Stimulated activated naive B cell treated with anti-CD40 and anti-IgM and Interleukin-4, amounts not matched to agents 10 μg/mL and 1 μg/mL and 100 μg/mL, for 72 hours (primary cell): ENCODE results near the gene MON2.
"Not testable (repeated sequence)": the region's sequence is repeated elsewhere in the genome, so short reads cannot be mapped to it uniquely, and the experiment has no call there.

Experiments used
- ATAC-seq, 2 donors: fragments of 150-1000 bp; cut with Tn5 transposase; replicated peaks; 2 replicates each; pipeline ENCODE4 v1.10.0; 2021; ENCODE audit warnings: moderate library complexity in 1 of 2
- DNase-seq: peaks from one replicate; pipeline ENCODE4 v3.0.0; 2021
- H3K27ac Mint-ChIP-seq: one replicate; pipeline ENCODE4 v1.8.0; 2022; ENCODE audit warnings: mild to moderate bottlenecking, mixed read lengths
- H3K27me3 Mint-ChIP-seq, 2 donors: one replicate each; pipeline ENCODE4 v1.8.0; 2022; ENCODE audit warnings: mixed read lengths in 2 of 2
- H3K36me3 Mint-ChIP-seq, 2 donors: one replicate each; pipeline ENCODE4 v1.8.0; 2022; ENCODE audit warnings: mixed read lengths in 2 of 2, mild to moderate bottlenecking in 1 of 2
- H3K4me1 Mint-ChIP-seq, 2 donors: one replicate each; pipeline ENCODE4 v1.8.0; 2022; ENCODE audit warnings: mixed read lengths in 2 of 2, mild to moderate bottlenecking in 1 of 2
- H3K4me3 Mint-ChIP-seq, 2 donors: one replicate each; pipeline ENCODE4 v1.8.0; 2022; ENCODE audit warnings: mild to moderate bottlenecking in 2 of 2, mixed read lengths in 2 of 2, moderate library complexity in 1 of 2
- H3K9me3 Mint-ChIP-seq, 2 donors: one replicate each; pipeline ENCODE4 v1.8.0; 2022; ENCODE audit warnings: mixed read lengths in 2 of 2, mild to moderate bottlenecking in 1 of 2

The MON2 gene

GRCh38 chr12:62543741-62544140 lies 77.1 kb downstream of the MON2 start:
- Mint-ChIP-seq H3K27ac (no peak overlapping the region), H3K9me3 (no peaks in the 10 kb centered on the region), H3K36me3 (peaks cover 25 to 33% of the 10 kb centered on the region in 2 donors), H3K27me3 (no peaks in the 10 kb centered on the region), H3K4me3 (no peak overlapping the region), H3K4me1 (peaks cover 0 to 2% of the 10 kb centered on the region in 2 donors)
- DNase-seq (no peak), ATAC-seq (no peak)

GRCh38 chr12:62552906-62553556 lies 86.4 kb downstream of the MON2 start:
- H3K36me3 Mint-ChIP-seq = peaks cover 24 to 35% of the 10 kb centered on the region in 2 donors
- no peaks in the 10 kb centered on the region for H3K4me1 Mint-ChIP-seq
- H3K27me3 Mint-ChIP-seq = no peaks in the 10 kb centered on the region
- DNase-seq = no peak
- H3K9me3 Mint-ChIP-seq = no peaks in the 10 kb centered on the region
- no peak overlapping the region for H3K27ac Mint-ChIP-seq
- H3K4me3 Mint-ChIP-seq = no peak overlapping the region
- ATAC-seq = no peak

DNA sequence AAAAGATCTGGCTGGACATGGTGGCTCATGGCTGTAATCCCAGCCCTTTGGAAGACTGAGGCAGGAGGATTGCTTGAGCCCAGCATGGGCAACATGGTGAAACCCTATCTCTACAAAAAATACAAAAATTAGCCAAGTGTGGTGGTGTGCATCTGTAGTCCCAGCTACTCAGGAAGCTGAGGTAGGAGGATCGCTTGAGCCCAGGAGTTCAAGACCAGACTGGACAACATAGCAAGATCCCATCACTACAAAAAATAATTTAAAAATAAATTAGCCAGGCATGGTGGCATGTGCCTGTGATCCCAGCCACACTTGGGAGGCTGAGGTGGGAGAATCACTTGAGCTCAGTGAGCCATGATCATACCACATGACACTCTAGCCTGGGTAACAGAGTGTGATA lies 92.7 kb downstream of the MON2 start:
- H3K9me3 Mint-ChIP-seq, DNase-seq: not testable (repeated sequence)
- H3K36me3 Mint-ChIP-seq = peaks cover 18 to 27% of the 10 kb centered on the region in 2 donors

DNA sequence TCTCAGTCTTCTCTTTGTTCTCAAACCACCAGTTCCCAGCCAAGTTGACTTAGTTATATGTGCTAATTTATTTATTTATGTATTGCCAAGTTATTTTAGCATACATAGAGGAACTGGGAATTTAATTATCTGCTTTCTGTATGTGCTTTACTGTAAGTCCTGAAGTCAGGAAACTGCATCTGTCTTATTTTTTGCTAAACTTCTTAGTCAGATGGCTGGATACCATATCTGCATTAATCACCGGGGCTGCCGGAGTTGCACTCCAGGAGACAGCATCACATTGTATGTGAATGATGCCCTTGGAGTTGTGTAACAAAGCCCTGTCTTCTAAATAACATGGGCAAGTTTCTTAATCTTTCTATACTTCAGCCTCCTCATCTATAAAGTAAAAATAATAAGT lies 96.2 kb downstream of the MON2 start:
- ATAC-seq (no peak), DNase-seq (no peak)
- Mint-ChIP-seq H3K27me3 (no peaks in the 10 kb centered on the region), H3K27ac (no peak overlapping the region), H3K4me3 (no peak overlapping the region), H3K4me1 (no peaks in the 10 kb centered on the region), H3K9me3 (no peaks in the 10 kb centered on the region), H3K36me3 (peaks cover 13 to 23% of the 10 kb centered on the region in 2 donors)

More for the DNA sequence above, 92.7 kb downstream of the MON2 start:
- not testable (repeated sequence) for H3K27ac Mint-ChIP-seq, ATAC-seq, H3K27me3 Mint-ChIP-seq, H3K4me1 Mint-ChIP-seq, H3K4me3 Mint-ChIP-seq

GRCh38 chr12:62575036-62575435 lies 108.4 kb downstream of the MON2 start:
- ATAC-seq (no peak), DNase-seq (no peak)
- peaks cover 16 to 22% of the 10 kb centered on the region in 2 donors for H3K36me3 Mint-ChIP-seq
- H3K27ac Mint-ChIP-seq = no peak overlapping the region
- no peaks in the 10 kb centered on the region for H3K4me1 Mint-ChIP-seq
- H3K27me3 Mint-ChIP-seq = no peaks in the 10 kb centered on the region
- H3K4me3 Mint-ChIP-seq = no peak overlapping the region
- H3K9me3 Mint-ChIP-seq = no peaks in the 10 kb centered on the region

GRCh38 chr12:62576503-62576902 lies 109.9 kb downstream of the MON2 start:
- no peak for DNase-seq
- H3K27me3 Mint-ChIP-seq = no peaks in the 10 kb centered on the region
- H3K36me3 Mint-ChIP-seq = peaks cover 17 to 18% of the 10 kb centered on the region in 2 donors
- H3K4me1 Mint-ChIP-seq = no peaks in the 10 kb centered on the region
- no peak for ATAC-seq
- H3K4me3 Mint-ChIP-seq = no peak overlapping the region
- H3K27ac Mint-ChIP-seq = no peak overlapping the region
- no peaks in the 10 kb centered on the region for H3K9me3 Mint-ChIP-seq

GRCh38 chr12:62578726-62579125 lies 112.1 kb downstream of the MON2 start:
- Mint-ChIP-seq H3K4me3 (no peak overlapping the region), H3K27me3 (no peaks in the 10 kb centered on the region), H3K27ac (no peak overlapping the region), H3K9me3 (no peaks in the 10 kb centered on the region), H3K4me1 (peaks cover 0 to 2% of the 10 kb centered on the region in 2 donors), H3K36me3 (peaks cover 24 to 27% of the 10 kb centered on the region in 2 donors)
- no peak for DNase-seq
- ATAC-seq = no peak

DNA sequence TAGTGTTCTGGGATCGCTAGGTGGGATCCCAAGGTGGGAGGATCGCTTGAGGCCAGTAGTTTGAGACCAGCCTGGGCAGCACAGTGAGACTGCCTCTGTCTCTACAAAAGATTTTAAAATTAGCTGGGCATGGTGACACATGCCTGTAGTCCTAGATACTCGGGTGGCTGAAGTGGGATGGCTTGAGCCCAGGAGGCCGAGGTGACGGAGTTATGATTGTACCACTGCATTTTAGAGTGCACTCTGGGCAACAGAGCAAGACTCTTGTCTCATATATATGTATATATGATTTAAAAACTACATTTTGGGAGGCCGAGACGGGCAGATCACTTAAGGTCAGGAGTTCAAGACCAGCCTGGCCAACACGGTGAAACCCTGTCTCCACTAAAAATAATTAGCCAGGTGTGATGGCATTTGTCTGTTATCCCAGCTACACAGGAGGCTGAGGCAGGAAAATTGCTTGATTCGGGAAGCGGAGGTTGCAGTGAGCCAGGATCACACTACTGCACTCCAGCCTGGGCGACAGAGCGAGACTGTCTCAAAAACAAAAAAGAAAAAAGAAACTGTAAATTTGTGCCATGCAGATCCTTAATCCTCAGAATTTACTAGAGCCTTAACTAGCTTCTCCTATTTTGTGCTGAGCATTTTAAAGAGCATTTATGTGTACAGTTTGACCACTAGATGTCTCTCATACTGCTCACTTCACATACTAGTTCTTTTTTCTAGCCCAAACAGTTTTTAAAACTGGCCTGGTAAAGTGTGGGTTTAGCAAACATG lies 114.8 kb downstream of the MON2 start:
- DNase-seq = no peak
- Mint-ChIP-seq H3K27me3 (no peaks in the 10 kb centered on the region), H3K9me3 (no peaks in the 10 kb centered on the region), H3K4me3 (no peak overlapping the region), H3K4me1 (peaks cover 0 to 2% of the 10 kb centered on the region in 2 donors), H3K36me3 (peaks cover 20 to 24% of the 10 kb centered on the region in 2 donors), H3K27ac (no peak overlapping the region)
- ATAC-seq = peak; percentile 63 to 69

DNA sequence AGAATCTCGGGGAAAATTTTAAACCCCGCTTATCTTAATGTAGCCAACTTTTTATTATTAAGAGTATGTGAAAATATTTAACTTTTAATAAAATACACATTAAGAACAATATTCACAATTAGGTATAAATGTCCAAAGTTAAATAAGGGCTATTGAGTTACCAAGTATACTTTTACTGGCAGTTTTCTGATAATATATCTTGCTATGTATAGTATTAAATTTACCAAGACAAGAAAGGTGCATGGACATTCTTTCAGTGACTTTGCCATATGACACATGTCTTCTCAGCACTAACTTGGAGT lies 115.4 kb downstream of the MON2 start:
- Mint-ChIP-seq H3K27ac (no peak overlapping the region), H3K27me3 (no peaks in the 10 kb centered on the region), H3K9me3 (no peaks in the 10 kb centered on the region), H3K4me1 (peaks cover 0 to 2% of the 10 kb centered on the region in 2 donors), H3K4me3 (no peak overlapping the region), H3K36me3 (peaks cover 22 to 24% of the 10 kb centered on the region in 2 donors)
- no peak for ATAC-seq
- no peak for DNase-seq

- Mint-ChIP-seq H3K27me3 (no peaks in the 10 kb centered on the region), H3K4me1 (peaks cover 0 to 2% of the 10 kb centered on the region in 2 donors), H3K27ac (no peak overlapping the region), H3K9me3 (no peaks in the 10 kb centered on the region), H3K36me3 (peaks cover 28 to 30% of the 10 kb centered on the region in 2 donors), H3K4me3 (no peak overlapping the region)
- no peak for DNase-seq
- no peak for ATAC-seq
Measured at GRCh38 chr12:62584619-62585018, 118.0 kb downstream of the MON2 start.

- no peak overlapping the region for H3K27ac Mint-ChIP-seq
- peaks cover 30 to 41% of the 10 kb centered on the region in 2 donors for H3K36me3 Mint-ChIP-seq
- peaks cover 0 to 2% of the 10 kb centered on the region in 2 donors for H3K4me1 Mint-ChIP-seq
Measured at GRCh38 chr12:62586850-62587249, 120.2 kb downstream of the MON2 start.

GRCh38 chr12:62588916-62589315 lies 122.3 kb downstream of the MON2 start:
- peaks cover 23 to 36% of the 10 kb centered on the region in 2 donors for H3K36me3 Mint-ChIP-seq
- no peaks in the 10 kb centered on the region for H3K4me1 Mint-ChIP-seq
- no peaks in the 10 kb centered on the region for H3K9me3 Mint-ChIP-seq
- no peak for ATAC-seq
- no peak overlapping the region for H3K27ac Mint-ChIP-seq
- no peak overlapping the region for H3K4me3 Mint-ChIP-seq
- DNase-seq = no peak
- no peaks in the 10 kb centered on the region for H3K27me3 Mint-ChIP-seq

More at GRCh38 chr12:62586850-62587249, 120.2 kb downstream of the MON2 start:
- no peaks in the 10 kb centered on the region for H3K27me3 Mint-ChIP-seq
- no peaks in the 10 kb centered on the region for H3K9me3 Mint-ChIP-seq
- DNase-seq = no peak
- no peak for ATAC-seq
- no peak overlapping the region for H3K4me3 Mint-ChIP-seq

- Mint-ChIP-seq H3K4me3 (no peak overlapping the region), H3K27me3 (no peaks in the 10 kb centered on the region), H3K4me1 (peaks cover 10 to 20% of the 10 kb centered on the region in 2 donors), H3K9me3 (no peaks in the 10 kb centered on the region), H3K27ac (no peak overlapping the region), H3K36me3 (peaks cover 0 to 18% of the 10 kb centered on the region in 2 donors)
- DNase-seq (no peak), ATAC-seq (no peak)
Measured at GRCh38 chr12:62597253-62597652, 130.6 kb downstream of the MON2 start.

DNA sequence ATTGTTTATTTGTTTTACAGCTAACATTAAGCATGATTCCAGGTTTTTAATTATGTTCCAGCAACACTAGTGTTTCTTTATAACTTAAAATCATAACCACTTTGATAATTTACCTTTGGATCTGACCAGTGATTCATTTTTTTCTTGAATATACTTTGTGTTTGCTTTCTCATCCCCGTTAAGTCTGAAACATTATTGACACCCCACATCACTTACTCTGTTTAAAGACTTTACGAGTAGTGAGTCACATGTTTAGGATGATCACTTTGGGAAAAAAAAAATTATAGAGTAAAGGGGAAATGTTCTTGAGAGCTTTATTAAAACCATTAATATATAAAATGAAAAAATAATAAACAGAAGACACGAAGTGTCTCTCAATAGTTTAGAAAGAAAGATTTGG lies 132.2 kb downstream of the MON2 start:
- Mint-ChIP-seq H3K9me3 (no peaks in the 10 kb centered on the region), H3K4me3 (no peak overlapping the region), H3K4me1 (peaks cover 10 to 20% of the 10 kb centered on the region in 2 donors), H3K27me3 (no peaks in the 10 kb centered on the region), H3K27ac (no peak overlapping the region), H3K36me3 (peaks cover 0 to 14% of the 10 kb centered on the region in 2 donors)
- no peak for DNase-seq
- ATAC-seq = no peak

DNA sequence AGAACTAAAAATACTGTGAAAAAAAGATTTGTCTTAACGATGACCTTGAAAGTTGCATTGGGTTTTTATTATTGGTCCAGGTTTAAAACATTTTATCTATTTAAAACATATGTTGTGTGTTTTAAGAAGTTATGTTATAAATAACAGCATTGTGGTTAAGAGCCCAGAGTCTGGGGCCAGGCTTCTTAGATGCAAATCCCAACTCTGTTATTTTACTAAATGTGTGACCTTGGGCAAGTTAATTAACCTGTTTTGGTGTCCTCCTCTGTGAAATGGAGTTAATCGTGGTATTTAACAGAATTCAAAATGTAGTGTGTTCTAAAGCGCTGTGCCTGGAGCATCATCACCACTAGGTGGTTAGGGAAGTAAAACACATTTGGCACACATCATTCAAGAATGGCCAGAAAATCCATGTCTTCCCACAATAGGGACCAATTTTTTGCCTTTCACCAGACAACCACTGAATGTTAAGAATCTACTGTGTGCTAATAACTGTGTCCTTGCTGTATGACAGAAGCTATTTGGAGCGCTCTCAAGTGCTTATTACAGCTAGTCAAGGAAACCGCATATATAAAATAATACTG lies 133.3 kb downstream of the MON2 start:
- Mint-ChIP-seq H3K27ac (no peak overlapping the region), H3K4me3 (no peak overlapping the region)

More for the DNA sequence above, 133.3 kb downstream of the MON2 start:
- ATAC-seq (no peak), DNase-seq (no peak)
- Mint-ChIP-seq H3K9me3 (no peaks in the 10 kb centered on the region), H3K36me3 (peaks cover 0 to 14% of the 10 kb centered on the region in 2 donors), H3K4me1 (peaks cover 12 to 29% of the 10 kb centered on the region in 2 donors), H3K27me3 (no peaks in the 10 kb centered on the region)
